SH-SY5Y (cell line): Measurements from ENCODE around the gene ARL3.

Experiments used
- GATA2 ChIP-seq: IDR thresholded peaks from 2 replicates; pipeline ENCODE4 v1.6.1; 2011; ENCODE audit warnings: mild to moderate bottlenecking, low read depth, low read length
- GATA3 ChIP-seq: IDR thresholded peaks from 2 replicates; pipeline ENCODE4 v1.6.1; 2011; ENCODE audit warnings: low read depth, mild to moderate bottlenecking, low read length, moderate library complexity

DNA sequence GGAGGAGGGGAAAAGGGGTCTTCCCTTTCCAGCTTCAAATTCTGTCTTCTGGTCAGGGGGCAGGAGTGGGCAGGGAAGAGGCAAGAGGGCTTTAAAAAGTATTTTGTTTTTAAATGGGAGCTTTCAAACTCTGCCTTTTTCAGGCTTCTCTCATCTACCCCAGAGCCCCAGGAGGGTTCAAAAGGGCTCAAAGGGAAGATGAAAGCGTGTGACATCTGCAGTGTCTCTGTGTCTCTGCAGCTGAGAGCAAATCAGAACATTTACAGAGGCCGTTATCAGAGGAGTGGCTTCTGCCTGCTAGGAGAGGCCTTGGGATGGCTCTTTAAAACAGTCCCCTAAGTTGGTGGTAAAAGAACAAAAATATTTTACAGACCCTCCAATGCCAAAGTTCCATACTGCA, 39.6 kb downstream of the ARL3 start:
- TF ChIP-seq GATA2, result no peak
- no peak for TF ChIP-seq GATA3
